ENCODE measurements around the gene ZBTB7A.

DNA sequence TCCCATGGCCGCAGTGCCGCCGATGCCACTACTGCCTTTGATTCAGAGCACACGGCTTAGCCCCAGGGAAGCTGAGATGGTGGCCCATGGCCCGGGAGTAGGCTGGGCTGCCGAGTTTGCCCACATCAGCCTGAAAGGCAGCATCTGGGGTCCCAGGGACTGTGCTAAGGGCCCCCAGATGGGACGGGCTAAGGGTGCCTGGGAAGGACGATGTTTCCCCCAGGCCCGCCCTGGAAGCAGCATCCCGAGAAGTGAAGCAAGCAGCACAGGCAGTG, 34.7 kb upstream of the ZBTB7A start:
- TF ChIP-seq, protein P1, sequence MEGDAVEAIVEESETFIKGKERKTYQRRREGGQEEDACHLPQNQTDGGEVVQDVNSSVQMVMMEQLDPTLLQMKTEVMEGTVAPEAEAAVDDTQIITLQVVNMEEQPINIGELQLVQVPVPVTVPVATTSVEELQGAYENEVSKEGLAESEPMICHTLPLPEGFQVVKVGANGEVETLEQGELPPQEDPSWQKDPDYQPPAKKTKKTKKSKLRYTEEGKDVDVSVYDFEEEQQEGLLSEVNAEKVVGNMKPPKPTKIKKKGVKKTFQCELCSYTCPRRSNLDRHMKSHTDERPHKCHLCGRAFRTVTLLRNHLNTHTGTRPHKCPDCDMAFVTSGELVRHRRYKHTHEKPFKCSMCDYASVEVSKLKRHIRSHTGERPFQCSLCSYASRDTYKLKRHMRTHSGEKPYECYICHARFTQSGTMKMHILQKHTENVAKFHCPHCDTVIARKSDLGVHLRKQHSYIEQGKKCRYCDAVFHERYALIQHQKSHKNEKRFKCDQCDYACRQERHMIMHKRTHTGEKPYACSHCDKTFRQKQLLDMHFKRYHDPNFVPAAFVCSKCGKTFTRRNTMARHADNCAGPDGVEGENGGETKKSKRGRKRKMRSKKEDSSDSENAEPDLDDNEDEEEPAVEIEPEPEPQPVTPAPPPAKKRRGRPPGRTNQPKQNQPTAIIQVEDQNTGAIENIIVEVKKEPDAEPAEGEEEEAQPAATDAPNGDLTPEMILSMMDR (conservative IDR thresholded peaks at IDR 0.05; ENCODE audit: low read depth, low read length), result no peak
- no peak for TF ChIP-seq RCOR1 (IDR thresholded peaks at IDR 0.05; ENCODE audit: insufficient replicate concordance, low read length)
- TF ChIP-seq, protein P2, sequence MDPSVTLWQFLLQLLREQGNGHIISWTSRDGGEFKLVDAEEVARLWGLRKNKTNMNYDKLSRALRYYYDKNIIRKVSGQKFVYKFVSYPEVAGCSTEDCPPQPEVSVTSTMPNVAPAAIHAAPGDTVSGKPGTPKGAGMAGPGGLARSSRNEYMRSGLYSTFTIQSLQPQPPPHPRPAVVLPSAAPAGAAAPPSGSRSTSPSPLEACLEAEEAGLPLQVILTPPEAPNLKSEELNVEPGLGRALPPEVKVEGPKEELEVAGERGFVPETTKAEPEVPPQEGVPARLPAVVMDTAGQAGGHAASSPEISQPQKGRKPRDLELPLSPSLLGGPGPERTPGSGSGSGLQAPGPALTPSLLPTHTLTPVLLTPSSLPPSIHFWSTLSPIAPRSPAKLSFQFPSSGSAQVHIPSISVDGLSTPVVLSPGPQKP (IDR thresholded peaks at IDR 0.05; ENCODE audit: borderline replicate concordance, low read depth, low read length), result no peak
